ENCODE results near the gene TMEM121. TPM values are rescaled to one million over a fixed set of nuclear protein-coding genes. Genes with fewer than 3 reads are reported as not detected.
"Not testable (repeated sequence)": the region's sequence is repeated elsewhere in the genome, so short reads cannot be mapped to it uniquely, and the experiment has no call there.

TMEM121 gene
- total RNA-seq, 2 donors from 2014 or later = 1.9 to 2.2 TPM

GRCh38 chr14:105576525-105577088 is 50.2 kb downstream of the TMEM121 start:
- intact Hi-C loops (cut with DNase I) = no loop called here
- no peak for DNase-seq (ENCODE audit: low spot score)

GRCh38 chr14:105577314-105577861 is 51.0 kb downstream of the TMEM121 start:
- DNase-seq (ENCODE audit: low spot score) = no peak
- intact Hi-C loops (cut with DNase I) = no loop called here

- DNase-seq (ENCODE audit: low spot score) = no peak
- intact Hi-C loops (cut with DNase I) = no loop called here
Measured at GRCh38 chr14:105578070-105578469, 51.7 kb downstream of the TMEM121 start.

- DNase-seq (ENCODE audit: low spot score); intact Hi-C loops (cut with DNase I): not testable (repeated sequence)
Measured at GRCh38 chr14:105579221-105579620, 52.8 kb downstream of the TMEM121 start.

Other genes with a start within 250 kb of the TMEM121 start
- 10 to 100 TPM; 18.8 to 19.4 TPM for gene BRF1, start 225.6 kb upstream of the TMEM121 start, total RNA-seq
- 10 to 100 TPM; 61.3 to 69.4 TPM for gene PACS2, start 211.8 kb upstream of the TMEM121 start, total RNA-seq
- gene TEX22, start 128.0 kb upstream of the TMEM121 start, total RNA-seq = under 1 TPM; 0.23 to 0.71 TPM
- 10 to 100 TPM; 60.7 to 62.0 TPM for gene MTA1, start 106.8 kb upstream of the TMEM121 start, total RNA-seq
- gene CRIP2, start 51.8 kb upstream of the TMEM121 start, total RNA-seq = 100 to 1,000 TPM; 187 to 199 TPM
- 100 to 1,000 TPM; 122 to 285 TPM for gene CRIP1, start 39.7 kb upstream of the TMEM121 start, total RNA-seq
- 10 to 100 TPM in 1 of 2 donors, 1 to 10 TPM in 1; 7.9 to 15.4 TPM for gene TEDC1, start 35.3 kb upstream of the TMEM121 start, total RNA-seq